ENCODE measurements around the gene TM4SF4.

The TM4SF4 gene

DNA sequence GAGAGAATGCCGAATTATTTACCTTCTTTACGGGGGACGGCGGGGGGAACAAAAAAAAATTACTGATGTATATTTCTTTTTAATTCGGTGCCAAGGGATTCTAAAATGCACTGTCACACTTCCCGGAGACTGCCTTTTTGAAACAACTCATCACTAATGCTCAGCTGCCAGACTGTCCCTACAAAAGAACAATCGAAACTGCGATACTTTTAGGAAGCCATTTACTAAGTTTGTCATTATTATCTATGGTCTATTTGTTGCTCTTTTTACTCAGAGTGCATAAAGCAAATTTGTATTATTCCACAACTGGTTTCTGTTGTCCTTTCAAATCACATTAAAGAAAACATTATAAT is 60.8 kb downstream of the TM4SF4 start:
- in situ Hi-C loops (cut with MboI; ENCODE audit: low pct_unique_long_range_greater_than_20kb, low sequenced_read_pairs, unreplicated experiment), result no loop called here
- DNase-seq (ENCODE audit: low spot score), result no peak
- TF ChIP-seq, protein P1, sequence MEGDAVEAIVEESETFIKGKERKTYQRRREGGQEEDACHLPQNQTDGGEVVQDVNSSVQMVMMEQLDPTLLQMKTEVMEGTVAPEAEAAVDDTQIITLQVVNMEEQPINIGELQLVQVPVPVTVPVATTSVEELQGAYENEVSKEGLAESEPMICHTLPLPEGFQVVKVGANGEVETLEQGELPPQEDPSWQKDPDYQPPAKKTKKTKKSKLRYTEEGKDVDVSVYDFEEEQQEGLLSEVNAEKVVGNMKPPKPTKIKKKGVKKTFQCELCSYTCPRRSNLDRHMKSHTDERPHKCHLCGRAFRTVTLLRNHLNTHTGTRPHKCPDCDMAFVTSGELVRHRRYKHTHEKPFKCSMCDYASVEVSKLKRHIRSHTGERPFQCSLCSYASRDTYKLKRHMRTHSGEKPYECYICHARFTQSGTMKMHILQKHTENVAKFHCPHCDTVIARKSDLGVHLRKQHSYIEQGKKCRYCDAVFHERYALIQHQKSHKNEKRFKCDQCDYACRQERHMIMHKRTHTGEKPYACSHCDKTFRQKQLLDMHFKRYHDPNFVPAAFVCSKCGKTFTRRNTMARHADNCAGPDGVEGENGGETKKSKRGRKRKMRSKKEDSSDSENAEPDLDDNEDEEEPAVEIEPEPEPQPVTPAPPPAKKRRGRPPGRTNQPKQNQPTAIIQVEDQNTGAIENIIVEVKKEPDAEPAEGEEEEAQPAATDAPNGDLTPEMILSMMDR (IDR thresholded peaks at IDR 0.05; ENCODE audit: extremely low read depth, insufficient read depth, missing control alignments), result no peak

DNA sequence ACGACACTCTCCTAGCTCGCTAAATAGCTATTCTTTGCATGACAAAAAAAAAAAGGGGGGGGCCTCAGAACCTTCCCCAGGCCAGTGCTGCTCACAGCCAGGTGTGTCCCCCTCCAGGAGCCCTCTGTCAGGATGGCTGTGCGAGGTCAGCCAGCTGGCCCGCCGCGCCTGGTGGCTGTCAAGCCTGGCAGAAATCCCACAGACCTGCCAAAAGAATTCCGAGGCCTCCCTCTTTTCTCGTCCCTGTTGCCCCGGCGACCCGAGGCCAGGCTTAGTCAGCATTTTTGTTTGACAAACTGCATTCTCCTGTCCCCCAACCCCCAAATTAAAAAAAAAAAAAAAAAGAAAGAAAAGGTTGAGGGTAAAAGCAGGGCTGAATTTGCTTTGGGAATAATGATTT is 61.9 kb downstream of the TM4SF4 start:
- TF ChIP-seq, protein P1 (IDR thresholded peaks at IDR 0.05; ENCODE audit: extremely low read depth, insufficient read depth, missing control alignments), result no peak
- no peak for DNase-seq (ENCODE audit: low spot score)
- in situ Hi-C loops (cut with MboI; ENCODE audit: low pct_unique_long_range_greater_than_20kb, low sequenced_read_pairs, unreplicated experiment), result no loop called here

DNA sequence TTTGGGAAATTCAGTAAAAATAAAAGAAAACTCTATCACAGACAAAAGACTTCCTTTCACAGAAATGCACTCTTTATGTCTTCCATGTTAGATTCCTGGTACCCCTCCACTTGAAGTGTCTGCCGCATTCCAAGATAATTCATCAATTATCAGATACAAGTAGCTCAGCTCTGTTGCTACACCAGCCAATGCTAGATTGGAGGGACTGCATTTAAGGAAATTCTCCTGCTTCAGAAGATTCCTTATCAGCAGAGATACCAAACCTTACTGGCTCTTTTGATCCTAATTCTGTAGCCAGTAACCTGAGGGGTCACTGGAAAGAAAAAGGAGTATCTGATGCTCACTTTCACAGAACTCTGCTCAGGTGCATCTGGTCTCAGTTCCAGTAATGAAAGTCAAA is 63.9 kb downstream of the TM4SF4 start:
- no peak for DNase-seq (ENCODE audit: low spot score)
- TF ChIP-seq, protein P1 (IDR thresholded peaks at IDR 0.05; ENCODE audit: extremely low read depth, insufficient read depth, missing control alignments), result no peak
- in situ Hi-C loops (cut with MboI; ENCODE audit: low pct_unique_long_range_greater_than_20kb, low sequenced_read_pairs, unreplicated experiment), result no loop called here

DNA sequence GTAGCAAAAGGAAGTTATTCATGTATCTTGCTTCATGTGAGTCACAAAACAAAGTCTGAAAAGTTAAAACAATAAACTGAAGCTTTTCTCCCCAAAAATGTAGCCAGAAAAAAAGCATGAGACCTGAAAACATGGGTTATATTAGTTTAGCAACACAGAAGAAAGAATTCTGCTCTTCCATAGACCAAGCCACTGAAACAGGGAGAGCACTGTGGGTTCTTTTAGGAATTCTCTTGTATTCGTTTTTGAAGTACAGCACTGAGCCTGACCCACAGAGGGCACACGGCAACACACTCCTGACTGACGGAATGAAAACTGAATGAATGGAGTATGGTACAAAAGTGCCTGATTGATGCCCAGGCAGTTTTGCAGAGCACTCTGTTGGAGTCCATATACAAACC is 66.6 kb downstream of the TM4SF4 start:
- in situ Hi-C loops (cut with MboI; ENCODE audit: low pct_unique_long_range_greater_than_20kb, low sequenced_read_pairs, unreplicated experiment), result no loop called here
- TF ChIP-seq, protein P1 (IDR thresholded peaks at IDR 0.05; ENCODE audit: extremely low read depth, insufficient read depth, missing control alignments), result no peak
- no peak for DNase-seq (ENCODE audit: low spot score)

DNA sequence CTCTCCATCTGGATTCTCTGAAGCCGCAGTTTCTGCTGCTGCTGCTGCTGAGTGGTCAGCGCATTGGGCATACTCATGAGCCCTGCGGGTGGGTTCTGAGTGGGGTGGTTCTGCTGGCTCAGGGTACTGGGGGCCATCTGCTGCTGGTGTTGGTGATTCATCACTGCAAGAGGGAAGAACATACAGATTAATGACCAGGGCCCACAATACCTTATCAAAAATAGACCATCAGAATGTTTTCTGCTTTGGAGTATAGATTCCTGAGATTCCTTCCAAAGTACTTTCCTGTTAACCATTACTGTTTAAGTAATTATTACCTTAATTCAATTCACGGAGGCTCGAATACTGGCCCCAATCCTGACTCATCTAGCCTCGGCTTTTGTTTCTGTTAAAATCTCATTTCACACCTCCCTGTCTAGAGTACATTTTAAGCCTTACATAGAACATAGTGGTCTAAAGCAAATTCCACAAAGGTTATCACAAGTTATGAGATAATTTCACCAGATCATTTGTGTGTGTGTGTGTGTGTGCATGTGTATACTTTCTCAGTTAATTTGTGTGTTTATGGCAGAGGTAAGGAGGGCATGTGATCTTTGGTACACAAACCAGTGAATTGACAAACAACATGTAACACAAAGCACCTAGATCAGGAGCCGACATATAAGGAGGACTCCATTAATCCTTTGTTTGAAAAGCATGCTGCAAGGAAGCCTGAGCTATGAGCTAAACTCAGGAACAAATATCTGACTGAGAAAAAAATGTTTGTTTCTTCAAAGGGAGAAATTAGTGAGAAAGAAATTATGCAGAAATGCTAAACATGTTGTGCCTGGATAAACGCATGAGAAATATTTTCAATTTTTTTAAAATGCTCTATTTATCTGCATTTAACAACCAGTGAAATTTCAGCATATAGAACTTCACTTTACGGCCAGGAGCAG is 68.1 kb downstream of the TM4SF4 start:
- TF ChIP-seq, protein P1 (IDR thresholded peaks at IDR 0.05; ENCODE audit: extremely low read depth, insufficient read depth, missing control alignments), result no peak
- in situ Hi-C loops (cut with MboI; ENCODE audit: low pct_unique_long_range_greater_than_20kb, low sequenced_read_pairs, unreplicated experiment), result no loop called here
- DNase-seq (ENCODE audit: low spot score), result no peak

DNA sequence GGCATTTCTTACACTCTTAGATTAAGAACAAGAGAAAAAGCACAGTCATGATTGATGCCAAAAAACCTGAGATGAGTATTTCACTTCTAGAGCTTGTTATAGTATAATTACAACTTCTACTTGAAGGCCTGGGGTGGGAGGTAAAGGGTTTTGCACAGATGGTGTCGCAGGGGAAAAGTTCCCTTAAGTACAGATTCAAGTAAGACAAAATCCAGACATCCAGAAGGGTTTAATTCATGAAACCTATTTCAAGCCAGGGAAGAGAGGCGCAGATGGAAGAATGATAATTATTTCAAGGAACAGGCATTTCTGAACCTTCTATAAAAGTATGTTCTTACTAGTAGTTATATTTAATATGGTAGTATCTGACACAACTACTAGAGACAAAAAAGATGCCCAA is 70.6 kb downstream of the TM4SF4 start:
- no peak for DNase-seq (ENCODE audit: low spot score)
- in situ Hi-C loops (cut with MboI; ENCODE audit: low pct_unique_long_range_greater_than_20kb, low sequenced_read_pairs, unreplicated experiment), result no loop called here
- TF ChIP-seq, protein P1 (IDR thresholded peaks at IDR 0.05; ENCODE audit: extremely low read depth, insufficient read depth, missing control alignments), result no peak

Measured in GM13977 (cell line).